Stomach smooth muscle (tissue), 2 donors: ENCODE results near the gene CLDN1.

Experiments
- H3K27ac ChIP-seq: one replicate; pipeline ENCODE4 v1.7.0; 2013; ENCODE audit warnings: mild to moderate bottlenecking, low read length, inconsistent platforms
- H3K27me3 ChIP-seq, 2 donors: one replicate each; pipeline ENCODE4 v1.7.0; 2013; ENCODE audit warnings: low read length in 2 of 2; ENCODE audit not compliant: insufficient read depth in 2 of 2, control insufficient read depth in 1 of 2
- H3K36me3 ChIP-seq, 2 donors: one replicate each; pipeline ENCODE4 v1.7.0; 2013; ENCODE audit warnings: low read length in 2 of 2; ENCODE audit not compliant: control insufficient read depth in 2 of 2, insufficient read depth in 2 of 2
- H3K4me1 ChIP-seq: one replicate; pipeline ENCODE4 v1.7.0; 2013; ENCODE audit warnings: low read length; ENCODE audit not compliant: control insufficient read depth, insufficient read depth
- H3K4me3 ChIP-seq, 2 donors: one replicate each; pipeline ENCODE4 v1.7.0; 2013; ENCODE audit warnings: low read length in 2 of 2
- H3K9ac ChIP-seq, 2 donors: one replicate each; pipeline ENCODE4 v1.7.0; 2013; ENCODE audit warnings: low read length in 2 of 2, mild to moderate bottlenecking in 1 of 2
- H3K9me3 ChIP-seq, 2 donors: one replicate each; pipeline ENCODE4 v1.7.0; 2013; ENCODE audit warnings: low read length in 2 of 2; ENCODE audit not compliant: control insufficient read depth in 2 of 2
- donor health status: healthy.
- donor health status: Pancreatic carcinoma.

CLDN1 gene

DNA sequence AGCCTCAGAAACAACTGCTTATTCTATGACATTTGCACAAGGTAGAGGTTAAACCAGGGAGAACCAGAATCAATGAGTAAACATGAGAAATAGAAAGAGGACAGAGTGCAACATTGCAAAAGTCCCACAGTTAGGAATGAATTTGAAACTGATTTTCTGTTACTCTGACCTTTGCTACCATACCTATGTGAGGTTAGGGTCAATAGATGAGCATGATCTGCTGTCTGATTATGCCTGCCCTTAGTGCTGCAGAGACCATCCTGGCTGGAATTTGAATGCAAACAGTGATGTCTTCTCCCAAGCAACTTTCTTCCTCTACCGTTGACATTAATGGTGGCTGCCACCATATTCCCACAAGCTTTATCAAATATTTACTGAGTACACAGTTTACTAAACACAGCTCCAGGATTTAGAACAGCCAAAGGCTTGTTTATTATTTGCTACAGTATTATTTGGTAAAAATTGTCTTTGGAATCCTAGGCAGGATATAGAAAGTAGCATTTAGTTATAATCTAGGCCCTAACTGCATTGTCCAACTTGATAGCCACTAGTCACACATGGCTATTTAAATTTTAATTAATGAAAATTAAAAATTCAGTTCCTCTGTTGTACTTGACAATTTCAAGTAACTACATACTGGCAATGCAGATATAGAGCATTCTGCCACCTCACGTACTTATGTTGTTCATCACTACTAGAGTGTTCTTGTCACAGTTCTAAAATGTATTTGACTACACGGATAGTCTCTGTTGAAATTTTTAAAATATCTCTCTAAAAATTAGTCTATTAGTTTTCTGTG, 8.9 kb upstream of the CLDN1 start:
- Histone ChIP-seq H3K27me3 (no peaks in the 10 kb centered on the region), H3K9me3 (no peaks in the 10 kb centered on the region), H3K27ac (no peak overlapping the region), H3K4me3 (no peak overlapping the region), H3K9ac (no peak overlapping the region), H3K4me1 (peaks cover 5% of the 10 kb centered on the region), H3K36me3 (no peaks in the 10 kb centered on the region)

DNA sequence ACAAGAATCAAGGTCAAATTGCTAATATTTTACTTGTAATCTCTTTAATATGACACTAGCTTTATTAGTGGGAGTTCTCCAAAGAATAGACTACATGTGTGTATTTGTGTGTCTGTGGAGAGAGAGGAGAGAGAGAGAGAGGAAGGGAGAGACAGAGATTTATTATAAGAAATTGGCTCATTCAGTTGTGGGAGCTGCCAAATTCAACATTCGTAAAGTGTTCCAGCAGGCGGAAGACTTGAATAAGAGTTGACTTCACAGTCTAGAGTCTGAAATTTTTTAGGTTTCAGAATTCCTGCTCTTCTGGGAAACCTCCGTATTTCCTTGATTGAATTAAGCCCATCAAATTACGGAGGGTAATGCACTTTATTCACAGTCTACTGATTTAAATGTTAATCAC, 4.7 kb upstream of the CLDN1 start:
- H3K9me3 ChIP-seq, result no peaks in the 10 kb centered on the region
- peaks cover 11% of the 10 kb centered on the region for H3K4me1 ChIP-seq
- no peak overlapping the region for H3K27ac ChIP-seq
- no peaks in the 10 kb centered on the region for H3K27me3 ChIP-seq
- no peak overlapping the region for H3K4me3 ChIP-seq
- no peak overlapping the region for H3K9ac ChIP-seq
- H3K36me3 ChIP-seq, result no peaks in the 10 kb centered on the region

DNA sequence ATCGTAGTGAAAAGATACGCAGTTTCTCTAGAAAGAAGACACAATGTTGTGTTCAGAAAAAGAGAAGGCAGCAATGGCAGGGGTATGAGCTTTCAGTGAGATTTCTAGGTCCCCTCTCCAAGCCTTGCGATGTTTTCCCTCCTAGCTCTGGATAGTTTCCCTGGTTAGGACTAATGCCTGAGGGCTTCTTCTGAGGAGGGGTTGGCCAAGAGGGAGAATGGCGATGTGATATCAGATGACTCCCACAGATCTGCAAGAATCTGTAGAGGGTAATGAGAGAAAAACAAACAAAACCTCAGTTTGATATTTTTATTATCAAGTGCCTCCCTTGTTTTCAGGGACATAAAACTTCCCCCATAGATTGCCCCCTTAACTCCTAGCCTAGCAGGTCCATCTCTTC, 4.1 kb upstream of the CLDN1 start:
- no peak overlapping the region for H3K27ac ChIP-seq
- H3K4me3 ChIP-seq, result no peak overlapping the region
- H3K9ac ChIP-seq, result no peak overlapping the region
- H3K4me1 ChIP-seq, result peaks cover 12% of the 10 kb centered on the region
- H3K27me3 ChIP-seq, result peaks cover 0 to 4% of the 10 kb centered on the region in 2 donors
- no peaks in the 10 kb centered on the region for H3K9me3 ChIP-seq
- no peaks in the 10 kb centered on the region for H3K36me3 ChIP-seq

DNA sequence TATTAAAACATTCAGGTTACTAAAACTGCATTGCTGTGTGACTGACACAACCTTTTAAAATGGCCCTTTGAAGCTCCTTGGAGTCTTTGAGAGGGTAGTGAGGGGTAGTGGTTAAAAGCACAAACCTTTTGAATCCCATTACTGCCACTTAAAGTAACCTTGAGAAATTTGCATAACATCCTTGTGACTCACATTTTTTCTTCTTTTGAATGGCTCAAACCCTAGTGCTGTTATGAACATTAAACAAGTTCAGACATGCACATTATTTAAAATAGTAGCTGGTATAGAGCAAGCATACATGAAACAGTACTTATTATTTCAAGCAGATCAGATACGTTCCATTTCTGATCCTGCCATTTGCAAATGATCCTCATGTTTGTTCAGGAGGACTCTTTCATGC, 3.7 kb upstream of the CLDN1 start:
- H3K27me3 ChIP-seq, result peaks cover 0 to 4% of the 10 kb centered on the region in 2 donors
- no peaks in the 10 kb centered on the region for H3K9me3 ChIP-seq
- H3K9ac ChIP-seq, result no peak overlapping the region
- H3K4me1 ChIP-seq, result peaks cover 12% of the 10 kb centered on the region
- H3K36me3 ChIP-seq, result no peaks in the 10 kb centered on the region
- no peak overlapping the region for H3K27ac ChIP-seq
- no peak overlapping the region for H3K4me3 ChIP-seq

DNA sequence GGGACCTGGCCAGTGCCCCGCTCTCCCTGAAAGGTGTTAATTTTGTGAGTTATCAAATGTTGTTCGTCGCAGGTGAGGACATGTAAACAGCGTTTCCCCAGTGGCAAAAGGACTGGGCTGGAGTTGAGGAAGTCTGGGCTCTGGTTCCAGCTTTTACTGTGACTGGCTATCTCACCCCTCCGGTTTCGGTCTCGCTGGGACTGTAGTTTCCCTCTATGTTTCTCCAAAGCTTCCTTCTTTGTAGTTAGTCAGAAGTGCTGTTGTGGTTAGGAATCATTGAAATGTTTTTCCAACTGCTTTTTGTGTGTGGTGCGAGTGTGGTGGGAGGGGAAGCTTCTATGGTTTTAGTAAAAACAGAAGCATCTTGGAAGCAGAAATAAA, 990 bp upstream of the CLDN1 start:
- H3K9ac ChIP-seq, result no peak overlapping the region
- H3K27ac ChIP-seq, result no peak overlapping the region
- peaks cover 0 to 8% of the 10 kb centered on the region in 2 donors for H3K27me3 ChIP-seq
- no peaks in the 10 kb centered on the region for H3K36me3 ChIP-seq
- peaks cover 12% of the 10 kb centered on the region for H3K4me1 ChIP-seq
- no peaks in the 10 kb centered on the region for H3K9me3 ChIP-seq
- H3K4me3 ChIP-seq, result peak overlapping the region in 1 of 2 donors; percentile 78

DNA sequence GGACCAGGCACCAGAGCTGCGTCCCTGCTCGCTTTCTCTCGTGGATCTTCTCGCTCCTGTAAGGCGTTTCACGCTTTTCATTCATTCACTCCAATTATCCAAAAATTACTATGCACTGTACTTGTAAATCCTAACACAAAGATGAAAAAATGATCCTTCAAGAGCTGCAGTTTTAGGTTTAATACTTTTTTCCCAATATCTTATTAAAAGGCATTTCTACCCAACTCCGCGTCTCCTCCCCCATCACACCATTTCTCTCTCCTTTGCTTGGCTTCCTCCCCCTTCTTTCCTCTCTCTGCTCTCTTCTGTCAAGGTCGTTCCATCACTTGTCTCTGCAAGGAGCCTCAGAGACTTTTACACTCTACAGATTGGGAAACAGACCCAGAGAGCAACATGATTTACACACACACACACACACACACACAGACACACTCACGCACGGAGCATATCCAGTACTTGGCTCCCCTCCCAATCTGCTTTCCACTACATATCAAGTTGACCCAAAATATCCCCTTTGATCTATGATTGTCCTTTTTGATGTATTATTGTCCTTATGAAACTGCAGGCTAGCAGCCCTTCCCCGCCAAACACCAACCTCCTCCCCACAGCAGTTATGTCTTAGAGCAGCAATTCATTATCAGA, 479 bp upstream of the CLDN1 start:
- Histone ChIP-seq H3K4me1 (peaks cover 12% of the 10 kb centered on the region), H3K36me3 (no peaks in the 10 kb centered on the region), H3K27me3 (peaks cover 0 to 8% of the 10 kb centered on the region in 2 donors), H3K9me3 (no peaks in the 10 kb centered on the region), H3K27ac (no peak overlapping the region), H3K9ac (peak overlapping the region in 1 of 2 donors; percentile 37), H3K4me3 (peak overlapping the region; percentile 61 to 78)

DNA sequence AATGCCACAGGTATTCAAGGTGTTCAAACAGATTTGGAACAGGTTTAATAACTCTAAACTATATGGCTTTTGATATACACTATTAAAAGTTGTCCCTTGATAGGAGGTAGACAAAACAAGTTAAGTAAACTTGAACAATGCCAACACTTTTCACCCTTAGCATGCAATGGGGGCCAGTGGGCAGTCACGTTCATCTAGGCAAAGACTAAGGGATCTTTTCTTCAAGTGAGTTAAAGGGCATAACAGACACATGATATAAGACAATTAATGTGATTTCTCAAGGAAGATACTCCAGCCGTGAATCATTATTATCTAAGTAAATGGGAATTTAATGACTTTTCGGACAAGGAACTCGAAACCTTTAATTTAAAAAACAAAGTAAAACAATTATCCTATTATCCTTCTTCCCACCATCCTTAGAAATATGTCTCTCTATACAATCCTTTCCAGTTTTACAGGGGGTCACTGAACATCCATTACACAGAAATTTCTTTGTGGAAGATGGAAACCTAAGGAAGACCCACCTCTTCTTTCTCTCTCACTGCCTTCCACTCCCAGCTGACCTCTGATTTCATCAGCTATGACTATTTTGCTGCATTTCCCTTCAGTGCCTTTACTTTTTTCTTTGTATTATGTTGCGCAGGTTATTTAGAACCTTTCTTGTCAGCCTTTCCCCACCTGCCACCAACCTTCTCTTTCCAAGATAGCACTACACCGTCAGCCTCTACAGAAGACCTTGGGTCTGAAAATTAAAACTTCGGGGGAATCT, 1.5 kb downstream of the CLDN1 start:
- Histone ChIP-seq H3K27me3 (peaks cover 0 to 8% of the 10 kb centered on the region in 2 donors), H3K36me3 (no peaks in the 10 kb centered on the region), H3K9me3 (no peaks in the 10 kb centered on the region), H3K4me3 (no peak overlapping the region), H3K4me1 (peaks cover 7% of the 10 kb centered on the region), H3K9ac (no peak overlapping the region), H3K27ac (no peak overlapping the region)

DNA sequence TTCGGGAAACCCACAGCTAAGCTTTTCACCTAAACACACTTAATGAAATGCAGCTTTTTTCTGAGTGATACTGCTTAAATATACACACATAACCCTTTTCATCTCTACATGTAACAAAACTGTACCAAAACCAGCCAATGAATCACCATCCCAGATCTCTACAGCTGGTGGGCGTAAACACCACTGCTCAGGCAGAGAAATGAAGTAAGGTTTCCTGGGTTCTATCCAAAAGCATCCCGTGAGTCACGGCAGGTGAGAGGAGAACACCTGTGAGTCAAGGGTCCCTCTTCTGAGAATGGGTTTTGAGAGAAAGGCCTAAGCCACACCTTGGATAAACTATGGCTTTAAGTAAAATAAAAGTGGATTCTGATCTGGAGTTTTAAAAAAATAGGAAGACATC, 2.6 kb downstream of the CLDN1 start:
- no peak overlapping the region for H3K4me3 ChIP-seq
- no peak overlapping the region for H3K9ac ChIP-seq
- no peaks in the 10 kb centered on the region for H3K9me3 ChIP-seq
- no peaks in the 10 kb centered on the region for H3K36me3 ChIP-seq
- no peak overlapping the region for H3K27ac ChIP-seq
- peaks cover 7% of the 10 kb centered on the region for H3K4me1 ChIP-seq
- peaks cover 0 to 8% of the 10 kb centered on the region in 2 donors for H3K27me3 ChIP-seq

DNA sequence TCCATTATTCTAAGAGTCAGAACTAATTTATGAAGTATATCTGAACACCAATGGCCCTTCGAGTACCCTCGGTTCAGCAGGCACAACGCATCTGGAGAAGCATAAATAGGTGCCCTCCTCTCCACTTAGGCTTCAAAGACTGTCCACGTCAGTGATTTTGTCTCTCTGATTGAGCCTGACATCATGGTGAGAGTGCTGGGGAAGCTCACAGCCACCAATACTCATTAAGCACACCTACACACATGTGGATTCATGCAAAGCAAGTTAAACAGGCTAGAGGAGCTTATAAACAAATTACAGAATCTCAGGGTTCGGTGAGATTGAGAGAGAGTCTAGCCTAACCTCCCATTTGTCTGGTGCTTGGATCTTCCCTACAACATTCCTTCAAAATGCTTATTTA, 3.6 kb downstream of the CLDN1 start:
- no peak overlapping the region for H3K9ac ChIP-seq
- no peak overlapping the region for H3K27ac ChIP-seq
- H3K4me1 ChIP-seq, result peaks cover 7% of the 10 kb centered on the region
- H3K27me3 ChIP-seq, result peaks cover 0 to 8% of the 10 kb centered on the region in 2 donors
- H3K4me3 ChIP-seq, result no peak overlapping the region
- H3K36me3 ChIP-seq, result no peaks in the 10 kb centered on the region
- no peaks in the 10 kb centered on the region for H3K9me3 ChIP-seq

DNA sequence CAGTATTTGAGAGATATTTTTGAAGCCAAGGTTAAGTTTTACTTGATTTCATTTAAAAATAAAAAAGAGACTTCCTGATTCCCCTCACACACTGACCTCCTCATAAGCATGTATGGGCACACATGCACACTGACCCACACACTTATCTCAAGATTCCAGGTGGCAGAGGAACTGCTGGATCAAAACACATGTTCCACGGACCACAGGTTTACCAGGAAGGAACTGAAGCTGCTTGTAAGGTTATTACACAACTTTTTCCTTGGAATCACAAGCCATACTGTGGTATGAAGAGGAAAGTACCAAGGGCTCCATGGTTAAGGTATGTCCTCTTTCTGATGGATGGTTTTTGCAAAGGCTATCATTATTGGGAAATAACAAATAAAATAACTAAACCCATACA, 7.5 kb downstream of the CLDN1 start:
- Histone ChIP-seq H3K27me3 (no peaks in the 10 kb centered on the region), H3K4me1 (no peaks in the 10 kb centered on the region), H3K4me3 (no peak overlapping the region), H3K9me3 (no peaks in the 10 kb centered on the region), H3K9ac (no peak overlapping the region), H3K27ac (no peak overlapping the region), H3K36me3 (no peaks in the 10 kb centered on the region)
